GM23338 (cell line): ENCODE data around the gene LHB.

Source experiments
- POLR2AphosphoS5 ChIP-seq: IDR thresholded peaks from 2 replicates; pipeline ENCODE4 v1.6.1; 2016; ENCODE audit warnings: antibody characterized with exemption, low read depth
- TF ChIP-seq, protein P1 (sequence below), 2 experiments: fragments of 200-600 bp in 1 of 2; sonication (generic) in 1 of 2; conservative IDR thresholded peaks; 2 replicates each; pipeline versions ENCODE4 v1.5.1 to v1.6.1; 2016 to 2017; ENCODE audit warnings: antibody characterized with exemption in 2 of 2, low read depth in 2 of 2, mild to moderate bottlenecking in 2 of 2, moderate library complexity in 1 of 2

- TF ChIP-seq POLR2AphosphoS5, result no peak
- TF ChIP-seq, protein P1, sequence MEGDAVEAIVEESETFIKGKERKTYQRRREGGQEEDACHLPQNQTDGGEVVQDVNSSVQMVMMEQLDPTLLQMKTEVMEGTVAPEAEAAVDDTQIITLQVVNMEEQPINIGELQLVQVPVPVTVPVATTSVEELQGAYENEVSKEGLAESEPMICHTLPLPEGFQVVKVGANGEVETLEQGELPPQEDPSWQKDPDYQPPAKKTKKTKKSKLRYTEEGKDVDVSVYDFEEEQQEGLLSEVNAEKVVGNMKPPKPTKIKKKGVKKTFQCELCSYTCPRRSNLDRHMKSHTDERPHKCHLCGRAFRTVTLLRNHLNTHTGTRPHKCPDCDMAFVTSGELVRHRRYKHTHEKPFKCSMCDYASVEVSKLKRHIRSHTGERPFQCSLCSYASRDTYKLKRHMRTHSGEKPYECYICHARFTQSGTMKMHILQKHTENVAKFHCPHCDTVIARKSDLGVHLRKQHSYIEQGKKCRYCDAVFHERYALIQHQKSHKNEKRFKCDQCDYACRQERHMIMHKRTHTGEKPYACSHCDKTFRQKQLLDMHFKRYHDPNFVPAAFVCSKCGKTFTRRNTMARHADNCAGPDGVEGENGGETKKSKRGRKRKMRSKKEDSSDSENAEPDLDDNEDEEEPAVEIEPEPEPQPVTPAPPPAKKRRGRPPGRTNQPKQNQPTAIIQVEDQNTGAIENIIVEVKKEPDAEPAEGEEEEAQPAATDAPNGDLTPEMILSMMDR (conservative IDR thresholded peaks at IDR 0.05; ENCODE audit: low read depth in 2 of 2), result no peak
Observed at GRCh38 chr19:49059053-49059452, 42.2 kb upstream of the LHB start.
